HCT116 (cell line): ENCODE results near the gene FBXO17. TPM values are rescaled to one million over a fixed set of nuclear protein-coding genes. Genes with fewer than 3 reads are reported as not detected.
A peak's percentile ranks its signal among the peaks of the same experiment; 100 is the strongest.

Source experiments
- ATAC-seq: fragments of 200-7000 bp; cut with Tn5 transposase; 2 replicates; pipeline ENCODE4 v1.9.1; 2020; ENCODE audit warnings: mild to moderate bottlenecking, moderate library complexity
- BruUV-seq: library from RNA; stranded (reverse); fragments of 400-500 nt; replicated peaks from 2 replicates; lab custom pipeline; 2021; lab: Mats Ljungman, UMichigan
- CTCF ChIA-PET: fragments of 300-600 bp; sonication (Branson Sonifier 250); formaldehyde crosslinking; loops from one replicate; lab custom pipeline; 2021; ENCODE audit warnings: antibody characterized with exemption; lab: Charles Lee
- POLR2A ChIA-PET: fragments of 300-600, 350-600 bp; sonication (Branson Sonifier 250); formaldehyde crosslinking; loops from one replicate; lab custom pipeline; 2021; ENCODE audit warnings: antibody characterized with exemption; lab: Charles Lee
- RAD21 ChIA-PET, 2 experiments: fragments of 300-600 bp; sonication (Branson Sonifier 250); formaldehyde crosslinking; loops; one replicate each; lab custom pipeline; 2023; ENCODE audit warnings: low total read pairs in 2 of 2; ENCODE audit not compliant: uncharacterized antibody in 2 of 2, unreplicated experiment in 2 of 2, low non-redundant PET in 1 of 2; lab: Charles Lee
- DNase-seq: peaks from one replicate; pipeline ENCODE4 v3.0.0-alpha.2; 2010; ENCODE audit warnings: low read depth, low spot score
- H2AFZ ChIP-seq: fragments of 200-600 bp; shearing (Covaris generic), sonication (generic); 2 replicates; pipeline ENCODE4 v1.6.1; 2017; ENCODE audit warnings: low read depth, mixed run types, mixed read lengths, antibody characterized with exemption, low read length; ENCODE audit not compliant: poor library complexity, severe bottlenecking
- H3K27ac ChIP-seq: 2 replicates; pipeline ENCODE4 v1.5.1; 2012; ENCODE audit warnings: low read depth, low read length
- H3K27me3 ChIP-seq: fragments of 200-600 bp; sonication (generic); 2 replicates; pipeline ENCODE4 v1.6.1; 2016; ENCODE audit warnings: mixed run types, low read length, mixed read lengths; ENCODE audit not compliant: insufficient read depth
- H3K36me3 ChIP-seq, 2 experiments: fragments of 200-500 bp in 1 of 2; fragments of 200-600 bp in 1 of 2; sonication (Bioruptor generic) in 1 of 2; sonication (generic) in 1 of 2; 2 replicates each; pipeline versions ENCODE4 v1.5.1 to v1.6.1; 2014 to 2016; ENCODE audit warnings: low read length in 2 of 2, inconsistent platforms in 1 of 2, mixed read lengths in 1 of 2, mixed run types in 1 of 2; ENCODE audit not compliant: insufficient read depth in 2 of 2, control insufficient read depth in 1 of 2
- H3K4me1 ChIP-seq, 2 experiments: fragments of 200-600 bp in 1 of 2; sonication (generic) in 1 of 2; 2 replicates each; pipeline versions ENCODE4 v1.5.1 to v1.6.1; 2012 to 2017; ENCODE audit warnings: low read length in 2 of 2, inconsistent platforms in 1 of 2, mild to moderate bottlenecking in 1 of 2, mixed read lengths in 1 of 2, mixed run types in 1 of 2, moderate library complexity in 1 of 2; ENCODE audit not compliant: insufficient read depth in 2 of 2, control insufficient read depth in 1 of 2
- H3K4me2 ChIP-seq: fragments of 200-600 bp; sonication (generic); 2 replicates; pipeline ENCODE4 v1.6.1; 2017; ENCODE audit warnings: mixed run types, low read length, mixed read lengths
- H3K4me3 ChIP-seq, 2 experiments: fragments of 200-600 bp in 1 of 2; sonication (generic) in 1 of 2; replicated peaks in 1 of 2; 2 replicates each; pipeline ENCODE4 v1.5.1; 2011 to 2016; ENCODE audit warnings: low read length in 2 of 2, control low read depth in 1 of 2, low read depth in 1 of 2, mild to moderate bottlenecking in 1 of 2, mixed read lengths in 1 of 2, mixed run types in 1 of 2
- H3K79me2 ChIP-seq: fragments of 200-600 bp; sonication (generic); 2 replicates; pipeline ENCODE4 v1.6.1; 2017; ENCODE audit warnings: mild to moderate bottlenecking, mixed run types, low read length, moderate library complexity, mixed read lengths; ENCODE audit not compliant: insufficient read depth
- H3K9ac ChIP-seq: fragments of 200-600 bp; sonication (generic); 2 replicates; pipeline ENCODE4 v1.6.1; 2016; ENCODE audit warnings: low read length, mixed read lengths
- H3K9me2 ChIP-seq: fragments of 200-600 bp; sonication (generic), shearing (Covaris generic); 2 replicates; pipeline ENCODE4 v1.6.1; 2017; ENCODE audit warnings: mixed run types, mild to moderate bottlenecking, moderate library complexity; ENCODE audit not compliant: insufficient read depth
- H3K9me3 ChIP-seq, 2 experiments: fragments of 200-500 bp in 1 of 2; fragments of 200-600 bp in 1 of 2; sonication (Bioruptor generic) in 1 of 2; sonication (generic) in 1 of 2; 2 replicates each; pipeline ENCODE4 v1.6.1; 2014 to 2017; ENCODE audit warnings: low read length in 2 of 2, mixed read lengths in 2 of 2, inconsistent platforms in 1 of 2, low read depth in 1 of 2, mild to moderate bottlenecking in 1 of 2, mixed run types in 1 of 2, moderate library complexity in 1 of 2; ENCODE audit not compliant: control insufficient read depth in 1 of 2, insufficient read depth in 1 of 2
- H4K20me1 ChIP-seq: fragments of 200-600 bp; sonication (generic), shearing (Covaris generic); 2 replicates; pipeline ENCODE4 v1.6.1; 2017; ENCODE audit warnings: mixed run types, mild to moderate bottlenecking, moderate library complexity; ENCODE audit not compliant: insufficient read depth
- CEBPB ChIP-seq: IDR thresholded peaks from 2 replicates; pipeline ENCODE4 v1.6.1; 2012; ENCODE audit warnings: low read depth
- CTCF ChIP-seq, 3 experiments: fragments of 200-600 bp in 1 of 3; sonication (generic) in 1 of 3; IDR thresholded peaks in 2 of 3; conservative IDR thresholded peaks in 1 of 3; 2 replicates each; pipeline ENCODE4 v1.5.1; 2012 to 2017; ENCODE audit warnings: low read depth in 2 of 3, low read length in 2 of 3, antibody characterized with exemption in 1 of 3, borderline replicate concordance in 1 of 3, control low read depth in 1 of 3, mild to moderate bottlenecking in 1 of 3, mixed read lengths in 1 of 3, mixed run types in 1 of 3, moderate library complexity in 1 of 3; ENCODE audit not compliant: insufficient read depth in 1 of 3
- ELF1 ChIP-seq: IDR thresholded peaks from 2 replicates; pipeline ENCODE4 v1.6.1; 2012; ENCODE audit warnings: low read depth, borderline replicate concordance
- EZH2 ChIP-seq: fragments of 200-600 bp; sonication (generic); IDR thresholded peaks from 2 replicates; pipeline ENCODE4 v1.6.1; 2017; ENCODE audit warnings: antibody characterized with exemption, mixed run types
- EZH2phosphoT487 ChIP-seq: fragments of 200-600 bp; IDR thresholded peaks from 2 replicates; pipeline ENCODE4 v1.6.1; 2018; ENCODE audit warnings: antibody characterized with exemption, borderline replicate concordance
- MAX ChIP-seq: IDR thresholded peaks from 2 replicates; pipeline ENCODE4 v1.6.1; 2012
- RAD21 ChIP-seq: IDR thresholded peaks from 2 replicates; pipeline ENCODE4 v1.6.1; 2012; ENCODE audit warnings: low read depth, mild to moderate bottlenecking
- REST ChIP-seq: IDR thresholded peaks from 2 replicates; pipeline ENCODE4 v1.6.1; 2012; ENCODE audit warnings: low read depth
- SP1 ChIP-seq: IDR thresholded peaks from 2 replicates; pipeline ENCODE4 v1.6.1; 2012; ENCODE audit warnings: low read depth
- SRF ChIP-seq: IDR thresholded peaks from 2 replicates; pipeline ENCODE4 v1.6.1; 2012; ENCODE audit warnings: low read depth
- ZFX ChIP-seq: fragments of 450-650 bp; IDR thresholded peaks from 2 replicates; pipeline ENCODE4 v1.6.1; 2017
- ZNF274 ChIP-seq: fragments of 200-500 bp; sonication (Bioruptor generic); IDR thresholded peaks from 2 replicates; pipeline ENCODE4 v1.6.1; 2014; ENCODE audit warnings: mild to moderate bottlenecking, low read depth, low read length, inconsistent platforms
- intact Hi-C: fragments of 100-400 bp; cut with micrococcal nuclease; formaldehyde crosslinking; loops from 2 replicates; pipeline ENCODE4 v1.10.0; 2022
- total RNA-seq: library from RNA; stranded (reverse); gene quantifications from one replicate; pipeline ENCODE4 v1.2.1, GENCODE V29; 2021; ENCODE audit not compliant: unreplicated experiment

The FBXO17 gene
- total RNA-seq, 1 experiment from 2014 or later, result 18.5 TPM

- Histone ChIP-seq H3K79me2 (no peaks in the 10 kb centered on the region), H2AFZ (no peak overlapping the region), H3K4me1 (peaks cover 3 to 10% of the 10 kb centered on the region in 2 experiments), H3K4me3 (no peak overlapping the region), H4K20me1 (no peaks in the 10 kb centered on the region)
- ATAC-seq, result no peak
- DNase-seq, result no peak
- no TSS peak for BruUV-seq
- no peak for TF ChIP-seq ZFX
- TF ChIP-seq EZH2, result no peak
- TF ChIP-seq EZH2phosphoT487, result no peak
- TF ChIP-seq, all 23 proteins: peak for 0
- CTCF ChIA-PET, result no interaction called here
- Histone ChIP-seq H3K9ac (no peak overlapping the region), H3K9me3 (no peaks in the 10 kb centered on the region), H3K36me3 (no peaks in the 10 kb centered on the region), H3K9me2 (no peaks in the 10 kb centered on the region), H3K27me3 (no peaks in the 10 kb centered on the region), H3K27ac (no peak overlapping the region), H3K4me2 (no peak overlapping the region)
- RAD21 ChIA-PET, result no interaction called here
- intact Hi-C loops, result no loop called here
- POLR2A ChIA-PET, result no interaction called here
Observed at GRCh38 chr19:38953677-38954076, 21.9 kb downstream of the FBXO17 start.

- intact Hi-C loops, result loop anchor here (1.0 kb wide), 1 partner anchor 437 kb away; no protein-coding TSS in a partner anchor
- no TSS peak for BruUV-seq
- Histone ChIP-seq H3K79me2 (no peaks in the 10 kb centered on the region), H3K4me3 (no peak overlapping the region), H3K27ac (no peak overlapping the region), H3K4me1 (peaks cover 3 to 10% of the 10 kb centered on the region in 2 experiments), H3K9ac (no peak overlapping the region), H3K27me3 (no peaks in the 10 kb centered on the region), H3K9me3 (no peaks in the 10 kb centered on the region)
- RAD21 ChIA-PET, result no interaction called here
- CTCF ChIA-PET, result interaction anchor here (1.4 to 1.6 kb wide), 2 partner anchors 474 to 550 kb away, joined by 3 to 6 read pairs; partner anchors contain the start of gene FAM98C
- no peak for DNase-seq
- TF ChIP-seq RAD21 (peak; percentile 73), MAX (no peak), REST (no peak), CTCF (IDR thresholded peaks at IDR 0.05 in 2 of 3, conservative IDR thresholded peaks at IDR 0.05 in 1 of 3; ENCODE audit: borderline replicate concordance in 1 of 3, insufficient read depth in 1 of 3, low read depth in 2 of 3, low read length in 2 of 3) (peak; percentile 38 to 48 (median 45); a peak in 5 of 6 replicates), SRF (no peak), ELF1 (no peak), CEBPB (no peak), SP1 (no peak), ZNF274 (no peak)
- TF ChIP-seq, all 23 proteins: peak for 2
- ATAC-seq, result peak; percentile 87
- Histone ChIP-seq H3K4me2 (peak overlapping the region; percentile 48), H2AFZ (peak overlapping the region; percentile 52), H4K20me1 (no peaks in the 10 kb centered on the region), H3K36me3 (no peaks in the 10 kb centered on the region), H3K9me2 (no peaks in the 10 kb centered on the region)
- POLR2A ChIA-PET, result interaction anchor here (1.2 to 1.5 kb wide), 2 partner anchors 103 to 446 kb away, joined by 3 read pairs; no protein-coding TSS in a partner anchor
Observed at GRCh38 chr19:38952395-38953165, 23.0 kb downstream of the FBXO17 start.
